ENCODE measurements around the gene TBL3. TPM values are rescaled to one million over a fixed set of nuclear protein-coding genes. Genes with fewer than 3 reads are reported as not detected.

The TBL3 gene
- total and polyA plus RNA-seq, 9 of the 15 experiments (the other 6 are each of a cell fraction or from before 2014, with no cell fraction given), result 0.97 to 117 (median 24.5) TPM

DNA sequence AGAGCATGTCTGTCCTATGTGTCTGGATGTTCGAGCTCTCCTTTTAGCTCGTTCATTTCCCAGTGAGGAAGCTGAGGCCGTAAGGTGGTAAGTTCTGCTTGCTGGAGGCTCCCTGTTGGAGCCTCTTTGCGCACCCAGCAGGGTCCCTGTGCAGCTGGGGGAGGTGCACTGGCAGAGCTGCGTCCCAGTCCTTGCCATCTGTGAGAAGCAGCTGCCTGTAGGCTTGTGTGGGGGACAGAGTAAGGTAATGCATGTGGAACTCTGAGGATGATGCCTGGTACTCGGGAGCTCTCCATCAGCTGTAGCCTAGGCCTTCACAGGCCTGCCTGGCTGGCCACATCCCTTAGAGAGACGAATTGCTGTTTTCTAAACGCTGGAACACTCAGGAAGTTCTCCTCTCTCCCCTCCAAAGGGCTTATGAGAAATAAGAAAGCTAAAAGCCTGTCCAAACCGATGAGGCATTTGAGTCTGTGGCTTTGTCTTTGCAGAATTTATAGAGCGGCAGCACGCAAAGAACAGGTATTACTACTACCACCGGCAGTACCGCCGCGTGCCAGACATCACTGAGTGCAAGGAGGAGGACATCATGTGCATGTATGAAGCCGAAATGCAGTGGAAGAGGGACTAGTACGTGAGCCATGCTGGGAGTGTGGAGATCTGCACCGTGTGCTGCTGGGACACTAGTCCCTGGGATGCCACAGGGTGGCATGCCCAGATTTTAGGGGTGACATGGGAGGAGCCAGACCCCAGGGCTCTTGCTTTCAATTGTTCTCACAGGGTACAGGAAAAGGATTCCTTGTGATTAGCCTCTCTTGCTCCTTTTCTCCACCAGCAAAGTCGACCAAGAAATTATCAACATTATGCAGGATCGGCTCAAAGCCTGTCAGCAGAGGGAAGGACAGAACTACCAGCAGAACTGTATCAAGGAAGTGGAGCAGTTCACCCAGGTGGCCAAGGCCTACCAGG is 10.9 kb upstream of the TBL3 start (continued):
- TF ChIP-seq, protein P1, sequence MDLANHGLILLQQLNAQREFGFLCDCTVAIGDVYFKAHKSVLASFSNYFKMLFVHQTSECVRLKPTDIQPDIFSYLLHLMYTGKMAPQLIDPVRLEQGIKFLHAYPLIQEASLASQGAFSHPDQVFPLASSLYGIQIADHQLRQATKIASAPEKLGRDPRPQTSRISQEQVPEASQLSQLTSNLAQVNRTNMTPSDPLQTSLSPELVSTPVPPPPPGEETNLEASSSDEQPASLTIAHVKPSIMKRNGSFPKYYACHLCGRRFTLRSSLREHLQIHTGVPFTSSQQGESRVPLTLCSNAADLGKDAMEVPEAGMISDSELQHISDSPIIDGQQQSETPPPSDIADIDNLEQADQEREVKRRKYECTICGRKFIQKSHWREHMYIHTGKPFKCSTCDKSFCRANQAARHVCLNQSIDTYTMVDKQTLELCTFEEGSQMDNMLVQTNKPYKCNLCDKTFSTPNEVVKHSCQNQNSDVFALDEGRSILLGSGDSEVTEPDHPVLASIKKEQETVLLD (IDR thresholded peaks at IDR 0.05), result no peak
- no peak for TF ChIP-seq KHSRP (IDR thresholded peaks at IDR 0.05)
- no peak for TF ChIP-seq CBFB (CRISPR knock-in tag; IDR thresholded peaks at IDR 0.05)
- no peak for TF ChIP-seq SNIP1 (IDR thresholded peaks at IDR 0.05; ENCODE audit: low read depth)
- no peak for TF ChIP-seq EZH2 (IDR thresholded peaks at IDR 0.05; ENCODE audit: borderline replicate concordance, low read depth, low read length)
- TF ChIP-seq, protein P2, sequence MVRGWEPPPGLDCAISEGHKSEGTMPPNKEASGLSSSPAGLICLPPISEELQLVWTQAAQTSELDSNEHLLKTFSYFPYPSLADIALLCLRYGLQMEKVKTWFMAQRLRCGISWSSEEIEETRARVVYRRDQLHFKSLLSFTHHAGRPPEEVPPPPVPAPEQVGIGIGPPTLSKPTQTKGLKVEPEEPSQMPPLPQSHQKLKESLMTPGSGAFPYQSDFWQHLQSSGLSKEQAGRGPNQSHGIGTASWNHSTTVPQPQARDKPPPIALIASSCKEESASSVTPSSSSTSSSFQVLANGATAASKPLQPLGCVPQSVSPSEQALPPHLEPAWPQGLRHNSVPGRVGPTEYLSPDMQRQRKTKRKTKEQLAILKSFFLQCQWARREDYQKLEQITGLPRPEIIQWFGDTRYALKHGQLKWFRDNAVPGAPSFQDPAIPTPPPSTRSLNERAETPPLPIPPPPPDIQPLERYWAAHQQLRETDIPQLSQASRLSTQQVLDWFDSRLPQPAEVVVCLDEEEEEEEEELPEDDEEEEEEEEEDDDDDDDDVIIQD (CRISPR knock-in tag; IDR thresholded peaks at IDR 0.05), result no peak
- TF ChIP-seq, protein P3, sequence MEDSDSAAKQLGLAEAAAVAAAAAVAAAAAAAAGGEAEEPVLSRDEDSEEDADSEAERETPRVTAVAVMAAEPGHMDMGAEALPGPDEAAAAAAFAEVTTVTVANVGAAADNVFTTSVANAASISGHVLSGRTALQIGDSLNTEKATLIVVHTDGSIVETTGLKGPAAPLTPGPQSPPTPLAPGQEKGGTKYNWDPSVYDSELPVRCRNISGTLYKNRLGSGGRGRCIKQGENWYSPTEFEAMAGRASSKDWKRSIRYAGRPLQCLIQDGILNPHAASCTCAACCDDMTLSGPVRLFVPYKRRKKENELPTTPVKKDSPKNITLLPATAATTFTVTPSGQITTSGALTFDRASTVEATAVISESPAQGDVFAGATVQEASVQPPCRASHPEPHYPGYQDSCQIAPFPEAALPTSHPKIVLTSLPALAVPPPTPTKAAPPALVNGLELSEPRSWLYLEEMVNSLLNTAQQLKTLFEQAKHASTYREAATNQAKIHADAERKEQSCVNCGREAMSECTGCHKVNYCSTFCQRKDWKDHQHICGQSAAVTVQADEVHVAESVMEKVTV (CRISPR knock-in tag; IDR thresholded peaks at IDR 0.05), result no peak
- TF ChIP-seq, protein P4, sequence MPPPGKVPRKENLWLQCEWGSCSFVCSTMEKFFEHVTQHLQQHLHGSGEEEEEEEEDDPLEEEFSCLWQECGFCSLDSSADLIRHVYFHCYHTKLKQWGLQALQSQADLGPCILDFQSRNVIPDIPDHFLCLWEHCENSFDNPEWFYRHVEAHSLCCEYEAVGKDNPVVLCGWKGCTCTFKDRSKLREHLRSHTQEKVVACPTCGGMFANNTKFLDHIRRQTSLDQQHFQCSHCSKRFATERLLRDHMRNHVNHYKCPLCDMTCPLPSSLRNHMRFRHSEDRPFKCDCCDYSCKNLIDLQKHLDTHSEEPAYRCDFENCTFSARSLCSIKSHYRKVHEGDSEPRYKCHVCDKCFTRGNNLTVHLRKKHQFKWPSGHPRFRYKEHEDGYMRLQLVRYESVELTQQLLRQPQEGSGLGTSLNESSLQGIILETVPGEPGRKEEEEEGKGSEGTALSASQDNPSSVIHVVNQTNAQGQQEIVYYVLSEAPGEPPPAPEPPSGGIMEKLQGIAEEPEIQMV (tag; conservative IDR thresholded peaks at IDR 0.05; ENCODE audit: low read depth), result no peak
- TF ChIP-seq FOXK2 (conservative IDR thresholded peaks at IDR 0.05 in 1 of 2, IDR thresholded peaks at IDR 0.05 in 1 of 2; ENCODE audit: low read depth in 2 of 2), result no peak
- no peak for TF ChIP-seq ARHGAP35 (IDR thresholded peaks at IDR 0.05; ENCODE audit: partially characterized antibody)
- no peak for TF ChIP-seq CHD1 (IDR thresholded peaks at IDR 0.05; ENCODE audit: low read length)
- no peak for TF ChIP-seq TARDBP (IDR thresholded peaks at IDR 0.05)
- TF ChIP-seq RNF2 (IDR thresholded peaks at IDR 0.05), result no peak
- no peak; the same call in 1 of the 2 replicates for TF ChIP-seq CREB1 (IDR thresholded peaks at IDR 0.05)
- TF ChIP-seq CREB1 (CRISPR knock-in tag; IDR thresholded peaks at IDR 0.05), result 0 out of 2 replicates have a peak, but pooled peaks have one; percentile 18
- TF ChIP-seq TCF3 (CRISPR knock-in tag; IDR thresholded peaks at IDR 0.05), result no peak
- TF ChIP-seq, protein P5, sequence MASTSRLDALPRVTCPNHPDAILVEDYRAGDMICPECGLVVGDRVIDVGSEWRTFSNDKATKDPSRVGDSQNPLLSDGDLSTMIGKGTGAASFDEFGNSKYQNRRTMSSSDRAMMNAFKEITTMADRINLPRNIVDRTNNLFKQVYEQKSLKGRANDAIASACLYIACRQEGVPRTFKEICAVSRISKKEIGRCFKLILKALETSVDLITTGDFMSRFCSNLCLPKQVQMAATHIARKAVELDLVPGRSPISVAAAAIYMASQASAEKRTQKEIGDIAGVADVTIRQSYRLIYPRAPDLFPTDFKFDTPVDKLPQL (IDR thresholded peaks at IDR 0.05; ENCODE audit: extremely low read depth, insufficient read length), result no peak
- TF ChIP-seq, protein P6, sequence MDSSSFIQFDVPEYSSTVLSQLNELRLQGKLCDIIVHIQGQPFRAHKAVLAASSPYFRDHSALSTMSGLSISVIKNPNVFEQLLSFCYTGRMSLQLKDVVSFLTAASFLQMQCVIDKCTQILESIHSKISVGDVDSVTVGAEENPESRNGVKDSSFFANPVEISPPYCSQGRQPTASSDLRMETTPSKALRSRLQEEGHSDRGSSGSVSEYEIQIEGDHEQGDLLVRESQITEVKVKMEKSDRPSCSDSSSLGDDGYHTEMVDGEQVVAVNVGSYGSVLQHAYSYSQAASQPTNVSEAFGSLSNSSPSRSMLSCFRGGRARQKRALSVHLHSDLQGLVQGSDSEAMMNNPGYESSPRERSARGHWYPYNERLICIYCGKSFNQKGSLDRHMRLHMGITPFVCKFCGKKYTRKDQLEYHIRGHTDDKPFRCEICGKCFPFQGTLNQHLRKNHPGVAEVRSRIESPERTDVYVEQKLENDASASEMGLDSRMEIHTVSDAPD (CRISPR knock-in tag; IDR thresholded peaks at IDR 0.05), result no peak
- peak; percentile 70 for TF ChIP-seq NFATC3 (IDR thresholded peaks at IDR 0.05)
- no peak for TF ChIP-seq KDM2B (CRISPR knock-in tag; IDR thresholded peaks at IDR 0.05)
